ENCODE results near the gene CLOCK.
"Not testable (repeated sequence)": the region's sequence is repeated elsewhere in the genome, so short reads cannot be mapped to it uniquely, and the experiment has no call there.

CLOCK gene, protein sequence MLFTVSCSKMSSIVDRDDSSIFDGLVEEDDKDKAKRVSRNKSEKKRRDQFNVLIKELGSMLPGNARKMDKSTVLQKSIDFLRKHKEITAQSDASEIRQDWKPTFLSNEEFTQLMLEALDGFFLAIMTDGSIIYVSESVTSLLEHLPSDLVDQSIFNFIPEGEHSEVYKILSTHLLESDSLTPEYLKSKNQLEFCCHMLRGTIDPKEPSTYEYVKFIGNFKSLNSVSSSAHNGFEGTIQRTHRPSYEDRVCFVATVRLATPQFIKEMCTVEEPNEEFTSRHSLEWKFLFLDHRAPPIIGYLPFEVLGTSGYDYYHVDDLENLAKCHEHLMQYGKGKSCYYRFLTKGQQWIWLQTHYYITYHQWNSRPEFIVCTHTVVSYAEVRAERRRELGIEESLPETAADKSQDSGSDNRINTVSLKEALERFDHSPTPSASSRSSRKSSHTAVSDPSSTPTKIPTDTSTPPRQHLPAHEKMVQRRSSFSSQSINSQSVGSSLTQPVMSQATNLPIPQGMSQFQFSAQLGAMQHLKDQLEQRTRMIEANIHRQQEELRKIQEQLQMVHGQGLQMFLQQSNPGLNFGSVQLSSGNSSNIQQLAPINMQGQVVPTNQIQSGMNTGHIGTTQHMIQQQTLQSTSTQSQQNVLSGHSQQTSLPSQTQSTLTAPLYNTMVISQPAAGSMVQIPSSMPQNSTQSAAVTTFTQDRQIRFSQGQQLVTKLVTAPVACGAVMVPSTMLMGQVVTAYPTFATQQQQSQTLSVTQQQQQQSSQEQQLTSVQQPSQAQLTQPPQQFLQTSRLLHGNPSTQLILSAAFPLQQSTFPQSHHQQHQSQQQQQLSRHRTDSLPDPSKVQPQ

DNA sequence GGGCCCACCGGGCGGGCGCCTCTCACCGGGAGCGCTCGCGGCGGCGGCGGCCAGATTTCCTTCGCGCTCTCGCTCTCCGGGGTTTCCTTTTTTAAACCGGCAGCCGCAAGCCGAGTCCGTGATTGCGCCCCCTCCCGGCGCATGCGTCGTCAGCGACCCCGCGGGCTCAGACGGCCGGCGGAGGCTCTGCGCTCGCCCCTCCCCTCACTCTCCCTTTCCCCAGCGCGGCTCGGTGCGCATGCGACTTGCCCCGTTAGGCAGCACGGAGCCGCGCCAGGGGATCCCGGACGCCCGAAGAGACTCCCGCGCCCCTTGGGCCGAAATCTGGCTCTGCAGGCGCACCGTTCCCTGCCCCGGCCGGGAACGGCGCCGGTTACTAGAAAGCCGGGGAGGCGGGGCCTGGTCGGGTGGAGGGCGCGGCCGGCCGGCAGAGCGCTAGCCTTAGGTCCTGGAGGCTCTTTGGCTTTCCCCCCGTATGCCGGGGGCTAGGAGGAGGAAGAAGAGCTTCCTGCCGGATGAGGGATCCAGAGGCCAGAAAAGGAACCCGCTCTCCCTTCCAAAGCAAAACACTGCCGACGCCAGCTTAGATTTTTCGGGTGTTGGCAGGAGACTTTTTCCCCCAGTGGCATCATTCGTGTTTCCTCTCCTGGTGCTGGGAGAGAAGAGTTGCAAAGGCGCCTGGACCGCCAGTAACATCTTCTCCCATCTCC lies at the start of gene CLOCK:
TSS of gene CLOCK (minus strand) at position 154 of the 710 bp plus-strand sequence. CDS start 64,124 bp downstream, outside the sequence.
- peak; percentile 84 for DNase-seq (ENCODE audit: low spot score)

DNA sequence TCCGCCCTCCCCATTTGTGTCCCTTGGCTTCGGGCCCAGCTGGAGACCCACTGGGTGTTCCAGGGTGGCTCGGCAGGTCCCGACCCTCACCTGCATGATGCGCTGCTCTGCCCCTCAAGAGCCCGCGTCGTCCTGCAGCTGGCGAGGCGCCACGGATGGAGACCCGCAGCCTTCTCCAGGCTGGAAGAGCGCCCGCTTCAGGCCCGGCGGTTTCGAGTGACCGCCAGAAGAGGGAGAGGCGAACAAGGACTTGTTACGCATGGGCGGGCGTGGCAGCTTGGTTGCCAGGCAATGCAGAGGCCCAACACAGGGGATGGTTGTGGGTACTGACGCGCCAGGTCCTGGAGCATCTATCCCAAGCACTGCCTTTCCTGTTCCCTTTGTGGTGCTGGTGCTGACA lies 45.3 kb upstream of the CLOCK start, which contains the start of gene PDCL2:
TSS of gene PDCL2 (minus strand) at position 232 of the 400 bp plus-strand sequence. CDS start at position 96, 136 bp downstream.
- DNase-seq (ENCODE audit: low spot score): no peak

DNA sequence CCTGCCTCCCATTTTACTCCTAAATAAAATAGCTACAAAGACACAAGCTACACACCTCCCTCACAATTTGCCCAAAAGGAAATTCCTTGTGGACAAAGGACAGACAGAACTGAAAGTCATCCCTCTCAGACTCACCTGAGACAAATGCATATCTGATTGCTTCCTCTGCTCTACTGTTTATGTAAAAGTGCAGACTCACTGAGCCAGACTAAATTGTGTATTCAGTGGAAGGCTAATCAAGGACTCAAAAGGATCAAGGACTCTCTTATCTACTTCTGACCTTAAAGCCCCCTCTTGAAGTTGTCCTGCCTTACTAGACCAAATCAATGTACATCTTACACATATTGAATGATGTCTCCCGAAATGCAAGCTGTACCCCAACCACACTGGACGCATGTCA lies 41.5 kb upstream of the CLOCK start:
- DNase-seq (ENCODE audit: low spot score): no peak

DNA sequence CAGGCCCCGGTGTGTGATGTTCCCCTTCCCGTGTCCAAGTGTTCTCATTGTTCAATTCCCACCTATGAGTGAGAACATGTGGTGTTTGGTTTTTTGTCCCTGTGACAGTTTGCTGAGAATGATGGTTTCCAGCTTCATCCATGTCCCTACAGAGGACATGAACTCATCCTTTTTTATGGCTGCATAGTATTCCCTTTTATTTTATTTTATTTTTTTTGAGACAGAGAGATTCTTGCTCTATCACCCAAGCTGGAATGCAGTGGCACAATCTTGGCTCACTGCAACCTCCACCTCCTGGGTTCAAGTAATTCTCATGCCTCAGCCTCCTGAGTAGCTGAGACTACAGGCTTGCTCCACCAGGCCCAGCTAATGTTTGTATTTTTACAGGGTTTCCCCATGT lies 36.1 kb upstream of the CLOCK start:
- not testable (repeated sequence) for DNase-seq (ENCODE audit: low spot score)

DNA sequence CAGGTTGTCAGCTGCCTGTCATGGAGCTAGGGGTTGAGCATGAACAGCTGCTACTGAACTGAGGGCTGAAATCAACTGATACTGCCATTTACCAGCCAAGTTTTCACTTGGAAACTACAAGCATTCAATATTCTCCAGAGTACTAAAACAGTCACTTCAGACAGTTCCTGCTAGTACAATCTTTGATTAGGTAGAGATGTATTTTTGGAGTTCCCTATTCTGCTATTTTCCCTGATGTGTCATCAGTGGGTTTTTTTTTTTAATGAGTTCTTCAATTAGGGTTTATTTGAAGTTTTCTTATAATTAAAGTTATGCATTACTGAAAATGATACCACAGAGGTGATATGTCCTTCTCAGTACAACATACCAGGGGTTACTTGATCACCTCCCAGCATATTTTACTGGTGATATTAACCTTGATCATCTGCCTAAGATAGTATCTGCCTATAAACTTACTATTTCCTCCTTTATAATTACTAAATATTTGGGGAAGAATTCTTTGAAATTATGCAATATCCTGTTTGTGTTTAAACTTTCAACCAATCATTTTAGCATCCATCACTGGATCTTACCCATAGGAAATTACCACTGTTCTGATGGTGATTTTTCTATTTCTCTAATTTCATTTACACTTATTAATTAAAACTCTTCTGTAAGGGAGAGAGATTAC lies 31.8 kb upstream of the CLOCK start:
- DNase-seq (ENCODE audit: low spot score): no peak

DNA sequence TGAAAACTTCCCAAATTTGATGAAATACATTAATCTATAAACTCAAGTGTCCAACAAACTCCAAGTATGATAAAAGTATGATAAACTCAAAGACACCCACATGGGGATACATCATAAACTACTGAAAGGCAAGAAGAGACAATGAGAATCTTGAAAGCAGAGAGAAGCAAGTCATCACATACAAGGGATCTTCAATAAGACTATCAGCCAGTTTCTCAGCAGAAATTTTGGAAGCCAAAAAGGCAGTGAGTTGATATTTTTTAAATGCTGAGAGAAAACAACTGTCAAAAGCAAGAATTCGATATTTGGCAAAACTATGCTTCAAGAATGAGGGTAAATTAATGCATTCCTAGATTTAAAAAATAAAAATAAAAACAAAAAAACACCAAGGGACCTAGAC lies 28.8 kb upstream of the CLOCK start:
- no peak for DNase-seq (ENCODE audit: low spot score)

DNA sequence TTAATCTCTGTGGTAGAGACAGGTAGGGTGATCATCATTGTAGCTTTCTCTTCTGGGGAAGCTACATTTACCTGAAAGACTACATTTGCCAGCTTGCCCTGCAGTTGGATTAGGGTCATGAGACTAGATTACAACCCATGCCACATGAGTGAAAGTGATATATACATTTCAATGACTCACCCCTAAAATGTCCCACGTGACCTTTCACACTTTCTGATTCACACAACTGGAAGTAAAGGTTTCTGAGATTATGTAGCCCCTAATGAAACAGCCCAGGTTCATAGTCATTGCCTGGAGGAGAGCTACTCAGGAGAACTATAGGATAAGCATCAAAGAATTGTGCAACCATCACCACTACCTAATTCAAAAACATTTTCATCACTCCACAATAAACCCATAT lies 27.5 kb upstream of the CLOCK start:
- no peak for DNase-seq (ENCODE audit: low spot score)

DNA sequence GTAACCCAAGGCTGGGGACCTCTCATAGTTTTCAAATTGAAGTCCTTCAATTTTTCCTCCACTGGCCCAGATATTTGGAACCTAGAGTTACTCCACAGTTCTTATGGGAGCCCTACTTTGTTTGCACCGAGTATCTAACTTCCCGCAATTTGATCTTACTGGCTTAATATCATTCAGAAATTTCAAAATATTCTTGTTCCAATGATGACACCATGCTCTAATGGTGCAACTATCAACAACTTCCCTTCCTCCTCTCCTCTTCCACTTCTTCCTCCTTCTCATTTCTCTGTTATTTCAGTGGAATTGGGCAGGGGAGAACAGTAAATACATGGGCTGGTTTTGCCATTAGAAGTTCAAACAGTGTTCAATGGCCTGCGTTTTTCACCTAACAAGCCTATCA lies 25.1 kb upstream of the CLOCK start:
- no peak for DNase-seq (ENCODE audit: low spot score)

DNA sequence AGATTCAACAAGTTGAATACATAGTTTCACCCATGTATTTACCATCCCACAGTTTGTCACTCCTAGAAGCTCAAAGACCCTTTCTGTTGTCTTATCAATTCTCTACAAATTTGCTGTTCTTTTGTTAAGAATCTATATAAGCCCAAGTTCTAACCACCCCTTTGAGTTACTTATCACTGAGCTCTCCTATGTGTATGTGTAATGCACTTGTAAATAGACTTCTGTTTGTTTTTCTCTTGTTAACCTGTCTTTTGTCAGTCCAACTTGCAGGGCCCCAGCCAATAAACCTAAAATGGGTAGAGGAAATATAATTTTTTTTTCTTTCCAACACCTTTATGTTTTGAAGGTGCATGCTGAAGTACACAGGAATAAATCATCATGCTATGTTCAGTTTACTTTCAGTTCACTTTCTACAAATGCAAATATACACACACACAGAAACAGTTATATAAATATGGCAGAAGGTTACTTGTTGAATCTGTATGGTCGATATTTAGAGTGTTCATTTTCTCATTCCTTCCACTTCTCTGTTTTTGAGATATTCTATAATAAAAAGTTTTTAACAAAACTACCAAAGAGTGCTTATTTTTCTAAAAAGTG lies 22.3 kb upstream of the CLOCK start:
- DNase-seq (ENCODE audit: low spot score): no peak

DNA sequence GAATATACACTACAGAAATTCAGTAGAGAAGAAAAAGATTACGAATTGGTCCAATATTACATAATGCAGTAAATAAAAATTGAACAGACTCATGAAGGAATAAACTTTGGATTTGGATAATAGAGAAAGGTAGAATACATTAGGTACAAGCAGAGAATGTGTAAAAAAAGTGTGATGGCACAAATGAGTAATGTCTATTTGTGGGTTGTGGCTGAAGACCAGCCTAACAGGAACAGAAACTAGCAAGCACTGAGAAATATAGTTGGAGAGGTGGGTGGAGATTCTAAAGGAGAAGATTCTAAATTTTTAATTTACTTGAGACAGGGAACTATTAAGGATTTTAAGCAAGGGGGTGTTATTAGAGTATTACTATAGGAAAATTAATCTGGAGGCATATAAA lies 15.2 kb upstream of the CLOCK start:
- no peak for DNase-seq (ENCODE audit: low spot score)

DNA sequence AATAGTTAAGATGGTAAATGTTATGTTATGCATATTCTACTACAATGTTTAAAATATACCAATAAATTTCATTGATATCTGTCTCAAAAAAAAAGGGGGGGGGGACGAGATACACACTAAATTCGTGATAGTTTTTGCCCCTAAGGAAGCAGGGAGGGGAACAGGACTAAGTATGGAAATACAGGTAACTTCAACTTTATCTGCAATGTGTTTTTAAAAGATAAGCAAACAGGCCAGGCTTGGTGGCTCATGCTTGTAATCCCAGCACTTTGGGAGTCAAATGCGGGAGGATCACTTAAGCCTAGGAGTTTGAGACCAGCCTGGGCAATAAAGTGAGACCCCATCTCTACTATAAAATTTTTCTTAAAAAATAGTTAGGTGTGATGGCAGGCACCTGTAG lies 13.4 kb upstream of the CLOCK start:
- no peak for DNase-seq (ENCODE audit: low spot score)

DNA sequence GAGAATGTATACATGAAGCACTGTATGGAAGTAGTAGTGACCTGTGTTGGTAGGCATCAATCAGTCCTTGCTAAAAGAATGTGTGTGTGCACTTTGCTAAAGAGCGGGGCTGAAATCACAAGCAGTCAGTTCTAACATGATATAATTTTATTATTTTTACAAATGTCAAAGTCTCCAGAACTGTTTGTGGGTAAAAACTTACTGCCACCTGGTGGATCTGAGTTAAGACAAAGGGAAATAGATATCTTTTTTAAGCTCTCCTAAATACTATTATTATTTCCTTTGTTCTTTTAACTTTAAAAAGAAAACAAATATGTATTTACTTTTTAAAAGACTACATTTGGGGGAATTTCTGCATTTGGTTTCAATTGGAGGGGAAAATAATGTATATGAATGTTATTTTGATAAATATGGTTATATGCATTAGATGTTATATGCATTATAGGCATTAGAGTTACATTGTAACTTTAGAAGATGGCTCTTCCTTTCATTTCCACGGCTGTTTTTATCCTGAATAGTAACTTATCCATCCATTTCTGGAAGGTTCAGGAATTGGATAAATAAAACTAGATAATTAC lies 7.8 kb upstream of the CLOCK start:
- peak; percentile 47 for DNase-seq (ENCODE audit: low spot score)

DNA sequence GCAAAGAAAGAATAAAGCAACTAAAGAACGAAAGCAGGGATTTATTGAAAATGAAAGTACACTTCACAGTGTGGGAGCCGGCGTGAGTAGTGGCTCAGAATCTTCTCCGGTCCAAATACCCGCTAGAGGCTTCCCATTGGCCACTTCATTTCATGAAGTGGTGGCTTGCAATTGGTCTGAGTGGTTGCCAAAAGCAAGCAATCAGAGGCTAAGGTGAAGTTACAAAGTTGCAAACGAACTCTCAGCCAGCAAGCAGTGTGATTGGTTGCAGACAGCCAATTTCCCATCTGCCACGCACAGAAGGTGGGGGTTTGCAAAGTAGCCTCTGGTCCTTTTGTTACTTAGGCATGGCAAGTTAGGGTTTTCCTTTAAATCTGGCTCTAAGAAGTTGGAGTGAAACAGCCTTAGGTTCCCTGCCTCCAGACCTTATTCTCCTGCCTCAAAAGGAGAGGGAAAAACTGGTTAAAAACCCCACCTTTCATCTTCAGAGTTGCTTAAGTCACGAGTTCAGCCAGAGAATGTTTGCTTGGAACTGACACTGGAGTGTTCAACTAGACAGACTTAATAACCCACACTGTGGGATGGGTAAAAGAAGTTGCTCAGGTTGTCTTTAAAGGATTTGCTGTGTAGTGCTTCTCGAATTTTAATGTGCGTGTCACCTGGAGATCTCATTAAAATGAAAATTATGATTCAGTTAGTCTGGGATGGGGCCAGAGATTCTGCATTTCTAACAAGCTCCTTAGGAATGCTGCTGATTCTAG lies 6.9 kb upstream of the CLOCK start:
- DNase-seq (ENCODE audit: low spot score): peak; percentile 35

DNA sequence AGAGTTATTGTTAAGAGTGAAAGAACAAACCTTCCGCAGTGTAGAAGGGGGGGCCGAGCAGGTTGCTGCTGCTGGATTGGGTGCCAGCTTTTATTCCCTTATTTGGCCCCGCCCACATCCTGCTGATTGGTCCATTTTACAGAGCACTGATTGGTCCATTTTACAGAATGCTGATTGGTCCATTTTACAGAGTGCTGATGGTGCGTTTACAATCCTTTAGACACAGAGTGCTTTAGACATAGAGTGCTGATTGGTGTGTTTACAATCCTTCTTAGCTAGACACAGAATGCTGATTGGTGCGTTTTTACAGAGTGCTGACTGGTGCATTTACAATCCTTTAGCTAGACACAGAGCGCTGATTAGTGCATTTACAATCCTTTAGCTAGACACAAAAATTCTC lies 5.3 kb upstream of the CLOCK start:
- not testable (repeated sequence) for DNase-seq (ENCODE audit: low spot score)

DNA sequence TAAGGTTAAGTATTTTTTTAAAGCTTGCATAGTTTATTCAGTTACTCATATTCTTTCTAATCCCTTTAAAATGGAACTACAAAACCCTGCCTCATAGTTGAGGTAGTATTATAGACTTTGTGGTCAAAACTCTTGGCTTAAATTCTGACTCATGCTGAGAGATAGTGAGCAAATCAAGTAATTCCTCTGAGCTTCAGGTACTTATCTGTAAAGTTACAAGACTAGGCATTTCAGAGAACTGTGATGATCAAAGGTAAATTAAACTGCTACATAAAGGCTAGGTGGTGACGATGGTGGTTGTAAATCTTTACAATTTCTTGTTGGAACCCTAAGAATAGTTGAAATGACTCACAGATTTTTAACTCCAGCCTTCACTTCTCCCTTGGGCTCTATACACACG lies 3.2 kb upstream of the CLOCK start:
- DNase-seq (ENCODE audit: low spot score): peak; percentile 40

DNA sequence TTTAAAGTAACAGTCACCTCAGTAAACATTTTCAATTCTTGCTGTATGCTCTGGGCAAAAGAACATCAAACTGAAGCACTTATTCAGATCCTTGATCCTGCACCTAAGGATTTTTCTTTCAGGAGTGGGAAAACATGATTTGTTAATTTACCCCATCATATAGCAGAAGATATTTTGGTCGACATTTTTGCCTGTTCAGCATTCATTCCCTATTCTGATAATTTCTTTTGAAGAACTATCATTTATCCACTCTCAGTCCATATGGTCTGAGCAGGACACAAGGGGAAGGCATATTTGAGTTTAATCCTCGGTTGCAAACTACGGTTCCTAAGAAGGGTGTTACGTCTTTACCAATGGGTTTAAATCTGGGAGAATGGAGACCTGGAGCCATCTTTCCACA lies 1.2 kb upstream of the CLOCK start:
- DNase-seq (ENCODE audit: low spot score): no peak

DNA sequence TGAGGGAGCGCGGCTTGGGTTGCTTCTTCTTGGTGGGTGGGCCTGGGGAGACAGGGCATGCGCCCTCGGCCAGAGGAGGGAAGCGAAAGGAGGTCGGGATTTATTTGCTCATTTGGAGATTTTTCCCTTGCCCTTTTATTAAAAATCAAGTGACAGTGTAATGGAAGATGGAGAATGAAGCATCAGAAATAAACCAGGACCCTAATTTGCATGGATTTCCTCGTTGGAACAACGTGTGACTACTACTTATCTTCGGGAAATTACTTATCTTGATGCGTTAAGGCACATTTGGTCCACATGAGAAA lies 709 bp upstream of the CLOCK start:
- DNase-seq (ENCODE audit: low spot score): no peak

DNA sequence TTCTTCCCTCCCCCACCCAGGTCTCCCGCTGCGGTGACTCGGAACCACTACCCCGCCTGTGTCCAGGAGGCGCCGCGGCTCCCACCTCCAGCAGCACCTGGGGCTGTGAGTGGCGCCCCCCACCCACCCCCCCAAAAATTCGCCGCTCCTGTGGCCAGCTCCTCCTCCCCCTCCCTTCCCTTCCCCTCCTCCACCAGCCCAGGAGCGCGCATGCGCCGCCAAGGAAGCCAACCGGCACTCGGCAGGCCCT lies 278 bp downstream of the CLOCK start:
- DNase-seq (ENCODE audit: low spot score): no peak

DNA sequence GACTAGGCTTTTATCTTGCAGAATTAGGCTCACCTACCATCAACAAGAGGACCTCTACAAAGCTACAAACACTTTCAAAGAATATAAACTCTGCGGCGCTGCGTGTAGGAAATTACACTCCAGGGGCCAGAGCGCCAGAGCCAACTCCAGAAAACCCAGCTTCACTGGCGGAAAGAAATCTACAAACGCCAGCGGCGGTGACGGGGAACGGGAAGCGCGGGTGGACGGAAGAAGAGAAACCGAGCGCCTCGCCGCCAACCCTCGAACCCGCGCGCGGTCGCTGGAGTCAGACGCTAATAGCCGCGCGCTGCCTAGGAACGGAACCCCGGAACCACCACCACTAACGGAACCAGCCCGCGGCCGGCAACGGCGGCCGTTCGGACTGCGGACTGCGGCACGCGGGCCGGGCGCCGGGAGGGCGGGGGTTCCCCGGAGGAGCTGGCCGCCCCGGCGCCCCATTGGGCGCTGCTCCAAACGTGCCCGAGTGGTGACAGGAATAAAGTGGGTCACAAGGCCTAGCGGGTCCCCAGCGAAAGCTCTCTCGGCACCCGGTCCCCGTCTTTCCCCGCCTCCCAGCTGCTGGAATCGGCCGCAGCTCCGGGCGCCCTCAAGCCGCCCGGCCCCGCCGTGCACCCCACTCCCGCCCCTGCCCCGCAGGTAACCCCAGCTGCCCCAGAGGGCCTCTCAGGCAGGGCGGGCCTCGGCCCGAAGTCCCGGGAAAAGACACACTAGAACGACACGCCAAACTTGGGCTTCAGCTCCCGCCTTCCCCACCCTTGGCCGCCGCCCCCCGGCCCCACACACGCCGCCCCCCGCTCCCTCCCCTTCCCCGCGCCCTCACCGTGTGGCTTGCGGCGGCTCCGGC lies 836 bp downstream of the CLOCK start:
- peak; percentile 64 for DNase-seq (ENCODE audit: low spot score)

DNA sequence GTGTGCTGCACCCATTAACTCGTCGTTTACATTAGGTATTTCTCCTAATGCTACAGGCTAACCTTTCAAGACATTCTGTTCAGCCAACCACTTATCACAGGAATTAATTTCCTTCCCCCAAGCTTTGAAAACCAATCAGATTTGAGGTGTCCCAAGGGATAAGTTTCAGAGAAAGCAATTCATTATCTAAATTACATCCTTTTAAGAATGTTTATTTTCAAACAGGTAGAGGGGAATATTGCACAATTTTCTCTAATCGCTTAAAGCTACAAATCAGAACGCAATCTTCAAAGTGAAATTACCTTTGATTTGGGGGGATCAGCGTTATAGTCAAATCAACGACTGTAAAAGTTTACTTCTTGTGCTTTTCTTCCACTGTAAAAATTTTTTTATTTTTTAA lies 1.6 kb downstream of the CLOCK start:
- DNase-seq (ENCODE audit: low spot score): no peak

All from CD4-positive, alpha-beta T cell treated with Interleukin-15 for 4 hours (primary cell).